ENCODE data around the gene PEX14.

The PEX14 gene

DNA sequence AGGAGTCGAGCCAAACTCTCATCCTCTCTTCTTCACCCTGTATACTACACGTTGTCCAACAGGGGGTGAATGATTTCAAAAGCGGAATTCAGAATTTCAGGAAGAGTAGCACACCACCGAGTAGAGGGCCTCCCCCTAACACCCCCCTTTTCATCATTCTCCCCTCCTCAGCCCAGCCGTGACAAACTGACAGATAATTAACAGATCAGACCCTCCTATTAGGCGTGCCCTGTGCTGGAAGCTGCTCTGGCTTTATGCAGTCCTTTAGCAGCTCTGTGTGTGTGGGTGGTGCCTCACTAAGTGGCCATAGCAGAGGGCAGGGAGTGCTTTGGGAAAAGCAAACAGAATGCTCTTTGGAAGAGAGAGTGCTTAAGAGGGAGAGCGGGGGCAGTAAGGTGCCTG, 44.3 kb downstream of the PEX14 start:
- no peak for DNase-seq (ENCODE audit: low read depth)

DNA sequence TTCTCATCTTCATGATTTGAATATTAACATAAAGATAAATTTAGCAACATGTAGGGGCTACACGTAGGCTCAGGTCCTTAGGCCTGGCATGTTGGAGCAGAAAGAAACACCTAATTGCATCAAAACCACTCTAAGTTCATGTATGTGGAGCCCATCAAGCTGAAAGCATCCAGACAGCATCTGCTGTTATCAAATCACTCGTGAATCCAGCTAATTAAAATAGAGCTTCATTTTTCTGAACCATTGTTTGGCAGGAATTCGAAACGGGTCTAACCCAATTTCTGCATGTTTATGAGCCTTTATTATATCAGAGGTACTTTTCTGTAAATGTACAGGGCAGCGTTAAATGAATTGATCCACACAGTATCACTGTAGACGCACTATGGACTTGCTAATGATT, 45.7 kb downstream of the PEX14 start:
- no peak for DNase-seq (ENCODE audit: low read depth)

DNA sequence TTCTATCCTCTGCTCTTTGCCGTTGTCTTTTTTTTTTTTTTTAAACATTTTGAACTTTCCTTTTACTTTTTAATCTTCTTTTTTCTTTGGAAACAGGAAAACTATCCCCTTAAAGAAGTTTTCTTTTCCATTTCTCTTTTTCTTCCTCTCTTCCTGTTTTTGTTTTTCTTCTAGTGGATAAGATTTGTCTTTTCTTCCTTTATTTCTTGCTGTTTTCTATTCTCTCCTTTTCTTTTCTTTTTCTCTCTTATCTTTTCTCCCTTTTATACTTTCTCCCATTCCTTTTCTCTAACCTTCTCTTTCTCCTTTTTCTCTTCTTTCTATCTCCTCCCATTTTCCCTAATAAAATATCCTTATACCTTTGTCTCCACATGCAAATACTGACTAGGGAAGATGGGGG, 46.2 kb downstream of the PEX14 start:
- no peak for DNase-seq (ENCODE audit: low read depth)

DNA sequence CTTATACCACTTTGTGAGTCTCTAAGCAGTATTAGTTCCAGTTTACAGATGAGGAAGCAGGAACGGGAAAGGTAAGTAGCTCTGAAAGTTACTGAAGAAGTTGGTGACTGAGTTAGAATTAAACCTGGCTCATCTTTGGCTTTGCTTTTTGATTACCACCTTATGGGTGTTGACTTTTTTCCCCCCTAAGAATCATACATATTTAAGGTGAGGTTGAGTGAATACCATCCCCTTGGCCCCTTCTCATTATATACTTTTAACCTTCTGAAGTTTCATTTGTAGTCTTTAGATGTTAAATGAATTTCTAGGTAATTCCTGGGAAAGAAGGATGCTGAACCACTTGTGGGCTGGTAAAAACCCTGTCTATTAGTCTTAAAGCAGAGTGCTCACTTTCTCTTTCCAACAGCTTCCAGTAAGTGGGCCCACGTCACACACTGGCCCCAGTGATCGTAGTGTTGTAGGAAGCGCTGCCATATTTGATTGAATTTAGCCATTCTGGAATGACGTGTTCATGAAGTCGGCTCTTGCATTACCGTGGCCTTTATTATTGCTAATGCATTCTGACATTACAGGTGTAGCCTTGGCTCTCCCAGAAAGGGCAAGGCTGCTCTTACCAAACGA, 46.9 kb downstream of the PEX14 start:
- DNase-seq (ENCODE audit: low read depth) = no peak

DNA sequence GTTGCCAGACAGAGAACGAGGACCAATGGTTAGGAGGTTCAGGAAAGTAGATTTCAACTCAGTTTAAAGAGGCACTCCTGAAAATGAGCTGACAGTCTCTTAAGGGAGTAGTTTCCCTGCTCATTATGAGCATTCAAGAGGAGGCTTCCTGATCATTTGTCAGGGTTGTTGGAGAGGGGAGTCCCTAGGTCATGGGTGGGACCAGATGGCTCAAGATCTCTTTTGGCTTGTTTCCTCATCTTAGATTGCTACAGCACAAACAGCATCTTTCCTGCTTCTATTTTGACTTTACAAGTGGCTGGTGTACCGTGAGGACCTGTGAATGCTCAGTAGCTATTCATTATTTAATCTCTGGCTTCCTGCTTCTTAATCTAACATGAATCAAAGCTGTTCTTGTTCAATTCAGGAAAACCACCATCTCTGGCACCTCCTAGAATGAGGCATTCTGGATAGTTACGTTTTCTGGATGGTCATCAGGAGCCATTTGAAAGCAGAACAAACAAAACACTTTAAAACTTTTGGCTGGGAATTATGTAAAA, 47.6 kb downstream of the PEX14 start:
- no peak for DNase-seq (ENCODE audit: low read depth)

DNA sequence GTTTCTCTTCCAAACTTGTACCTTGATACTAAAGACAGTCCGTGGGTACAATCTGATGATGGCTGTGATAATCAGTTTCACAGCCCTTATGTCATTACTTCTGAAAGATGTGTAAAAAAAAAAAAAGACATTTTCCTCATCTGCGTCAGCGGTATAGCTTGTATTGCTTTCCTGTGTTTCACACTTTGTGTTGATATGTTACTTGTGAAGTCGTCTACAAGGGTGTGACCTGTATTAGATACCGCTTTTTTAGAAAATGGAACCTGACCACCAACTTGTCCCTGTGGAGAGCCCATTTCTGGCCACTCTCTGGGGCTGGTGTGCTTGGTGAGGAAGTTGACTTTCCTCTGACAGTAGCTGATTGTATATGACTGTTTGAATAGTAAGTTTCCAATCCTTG, 50.5 kb downstream of the PEX14 start:
- no peak for DNase-seq (ENCODE audit: low read depth)

DNA sequence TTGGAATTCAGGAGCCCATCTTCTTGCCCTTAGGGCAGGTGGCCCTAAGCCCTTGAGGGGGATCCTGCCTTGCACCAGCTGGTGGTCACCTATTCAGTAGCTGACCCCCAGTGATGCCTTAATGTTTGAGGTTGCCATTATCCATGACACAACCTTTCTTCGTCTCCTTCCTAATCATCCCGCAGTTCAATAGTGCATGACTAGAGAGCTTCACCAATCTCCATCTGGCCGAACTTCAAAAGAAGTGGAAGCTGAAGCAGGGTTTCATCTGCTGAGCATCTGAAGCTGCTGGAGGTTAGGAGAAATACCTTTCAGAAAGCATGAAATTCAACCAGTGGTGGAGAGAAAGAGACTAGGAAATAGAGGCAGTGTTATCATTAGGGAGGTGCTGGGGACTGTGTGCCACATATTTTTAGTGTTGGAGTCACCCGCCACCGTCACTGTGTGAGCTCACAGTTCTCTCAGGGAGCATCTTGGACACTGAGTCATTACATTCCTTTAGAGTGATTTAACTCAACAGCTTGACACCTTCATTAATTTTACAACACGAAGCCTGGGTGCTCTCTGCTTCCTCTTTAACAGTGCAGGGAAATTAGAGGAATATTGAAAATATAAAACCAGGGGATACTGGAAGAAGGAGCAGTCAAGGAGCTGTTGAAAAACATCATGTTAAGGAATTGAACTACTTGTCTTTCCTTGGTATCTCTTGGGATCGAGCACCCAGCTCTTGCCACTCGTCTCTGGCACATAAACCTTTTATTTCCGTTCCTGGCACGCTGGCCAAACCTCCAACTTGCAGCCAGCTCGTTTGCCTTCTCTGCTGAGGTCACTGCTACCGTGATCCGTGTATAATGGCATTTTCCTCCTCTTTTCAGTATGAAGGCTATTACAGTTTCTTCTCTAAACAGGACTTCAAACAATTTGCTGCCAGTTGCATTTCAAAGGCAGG, 53.6 kb downstream of the PEX14 start:
- no peak for DNase-seq (ENCODE audit: low read depth)

DNA sequence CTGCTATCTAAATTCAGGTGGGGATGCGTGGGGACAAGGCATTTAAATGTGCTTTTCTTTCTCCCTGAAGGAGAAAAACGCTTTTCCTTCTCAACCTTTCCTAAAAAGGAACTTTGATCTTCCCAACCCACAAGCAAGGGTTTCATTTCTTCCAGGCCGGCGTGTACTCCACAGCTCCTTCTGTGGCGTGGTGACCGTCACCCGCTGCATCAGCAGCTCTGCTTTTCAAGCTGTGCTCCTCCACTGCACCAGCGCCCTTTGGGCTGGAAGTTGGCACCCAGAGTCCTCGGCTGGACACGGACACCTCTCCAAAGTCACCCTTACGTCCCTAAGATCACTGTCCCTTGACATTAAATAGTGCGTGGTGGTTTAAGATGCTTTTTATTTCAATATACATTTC, 54.3 kb downstream of the PEX14 start:
- no peak for DNase-seq (ENCODE audit: low read depth)

DNA sequence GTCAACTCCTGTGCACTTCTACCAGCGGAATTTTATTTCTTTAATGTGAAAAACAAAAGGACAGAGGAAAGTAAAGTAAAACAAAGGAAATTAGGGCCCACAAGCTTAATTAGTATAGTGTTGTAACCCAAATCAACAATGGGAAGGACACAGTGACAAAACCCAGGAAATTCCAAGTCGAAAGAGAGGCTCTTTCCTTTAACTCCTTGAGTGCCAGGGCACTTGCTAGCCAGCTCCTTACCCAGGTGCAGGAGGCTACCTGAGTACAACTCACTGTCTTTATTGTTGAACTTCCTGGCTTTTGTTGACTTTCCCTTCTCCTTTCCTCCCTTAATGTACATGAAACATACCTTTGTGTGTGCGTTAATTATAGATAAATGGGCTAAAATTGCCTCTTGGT, 55.0 kb downstream of the PEX14 start:
- no peak for DNase-seq (ENCODE audit: low read depth)

DNA sequence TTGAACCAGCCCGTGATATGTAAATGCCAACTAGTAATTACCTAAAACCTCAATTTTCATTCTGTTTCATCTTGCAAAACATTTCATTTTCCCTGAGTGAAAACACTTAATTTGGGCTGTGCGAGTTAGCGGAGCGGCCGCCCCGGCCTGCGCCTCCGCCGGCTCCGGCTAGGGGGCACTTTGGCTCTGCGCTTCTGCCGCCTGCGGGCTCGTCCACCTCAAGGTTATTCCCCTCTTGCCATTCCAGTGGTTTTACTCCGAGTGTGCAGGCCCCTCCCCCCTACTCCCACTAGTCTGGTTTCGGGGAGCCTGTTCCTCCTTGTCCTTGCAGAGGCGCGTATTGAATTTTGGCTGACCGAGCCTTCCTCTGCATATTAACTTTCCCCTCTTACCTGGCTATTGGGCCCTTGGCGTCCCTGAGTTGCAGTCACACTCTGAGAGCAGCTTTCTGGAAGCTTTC, 55.6 kb downstream of the PEX14 start:
- DNase-seq (ENCODE audit: low read depth) = no peak

DNA sequence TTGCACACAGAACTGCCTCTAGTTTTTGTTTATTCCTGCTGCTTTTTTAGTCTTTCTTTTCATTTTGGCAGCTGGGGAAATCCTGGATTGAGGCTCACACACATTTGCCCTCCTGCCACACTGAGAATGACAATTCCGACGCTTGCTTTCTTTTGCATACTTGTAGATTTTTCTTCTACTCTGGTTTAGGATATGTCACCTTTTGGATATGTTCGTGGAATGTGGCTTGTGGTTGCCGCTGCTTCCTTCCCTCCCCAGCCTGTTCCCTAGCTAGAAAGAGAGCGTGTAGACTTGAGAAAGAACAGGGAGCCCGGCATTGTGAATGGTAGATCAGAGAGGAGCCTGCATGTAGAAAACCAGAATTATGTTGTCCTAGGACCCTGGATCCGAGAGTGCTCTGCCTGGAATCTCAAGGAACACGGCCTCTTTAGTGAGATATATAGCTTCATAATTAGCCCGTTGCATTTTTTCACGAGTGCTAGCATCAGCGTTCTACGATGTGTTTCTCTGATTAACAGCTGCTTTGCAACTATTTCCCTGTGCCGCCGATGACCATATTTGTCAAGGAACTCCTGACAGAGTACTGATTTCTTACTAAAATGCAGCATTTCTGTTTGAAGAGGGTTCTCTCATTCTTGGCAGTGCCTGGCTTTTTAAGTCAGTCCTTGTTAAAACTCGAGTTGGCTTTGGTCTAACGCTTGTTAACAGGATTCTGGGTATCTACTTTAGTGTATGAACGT, 56.2 kb downstream of the PEX14 start:
- no peak for DNase-seq (ENCODE audit: low read depth)

DNA sequence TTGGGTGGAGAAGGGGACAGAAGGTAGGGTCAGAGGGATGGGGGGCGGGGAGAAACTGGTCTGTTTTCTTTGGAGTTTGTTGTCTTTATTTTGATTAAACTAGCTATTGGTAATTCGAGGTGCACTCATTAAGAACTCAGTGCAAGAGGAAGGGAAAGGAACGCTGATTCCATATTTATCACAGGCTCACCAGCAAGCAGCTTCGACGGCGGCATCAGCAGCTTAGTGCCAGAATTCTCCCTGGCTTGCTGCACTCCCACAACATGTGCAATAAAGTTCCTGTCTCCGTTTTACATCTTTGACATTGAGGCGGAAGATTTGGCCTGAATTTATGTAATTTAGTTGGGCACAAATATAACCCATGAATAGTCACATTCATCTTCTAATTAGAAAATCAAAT, 57.6 kb downstream of the PEX14 start:
- no peak for DNase-seq (ENCODE audit: low read depth)

DNA sequence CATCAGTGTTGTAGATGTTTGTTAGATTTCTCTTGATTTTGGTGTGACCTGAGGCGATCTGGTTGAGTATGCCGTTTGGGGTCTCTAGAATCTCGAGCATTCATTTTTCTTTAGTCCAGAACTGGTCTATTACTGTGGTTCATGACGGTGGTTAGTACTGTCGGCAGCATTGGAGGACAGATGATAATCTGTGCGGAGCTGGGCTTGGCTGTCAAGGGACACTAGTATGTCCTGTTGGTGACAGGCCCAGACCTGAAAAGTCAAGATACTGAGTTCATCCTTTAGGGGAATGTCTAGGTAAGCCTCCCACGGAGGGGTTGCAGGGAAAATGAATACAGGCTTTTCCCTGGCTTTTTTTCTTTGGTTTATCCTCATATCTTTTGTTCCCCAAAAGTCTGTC, 59.8 kb downstream of the PEX14 start:
- no peak for DNase-seq (ENCODE audit: low read depth)

DNA sequence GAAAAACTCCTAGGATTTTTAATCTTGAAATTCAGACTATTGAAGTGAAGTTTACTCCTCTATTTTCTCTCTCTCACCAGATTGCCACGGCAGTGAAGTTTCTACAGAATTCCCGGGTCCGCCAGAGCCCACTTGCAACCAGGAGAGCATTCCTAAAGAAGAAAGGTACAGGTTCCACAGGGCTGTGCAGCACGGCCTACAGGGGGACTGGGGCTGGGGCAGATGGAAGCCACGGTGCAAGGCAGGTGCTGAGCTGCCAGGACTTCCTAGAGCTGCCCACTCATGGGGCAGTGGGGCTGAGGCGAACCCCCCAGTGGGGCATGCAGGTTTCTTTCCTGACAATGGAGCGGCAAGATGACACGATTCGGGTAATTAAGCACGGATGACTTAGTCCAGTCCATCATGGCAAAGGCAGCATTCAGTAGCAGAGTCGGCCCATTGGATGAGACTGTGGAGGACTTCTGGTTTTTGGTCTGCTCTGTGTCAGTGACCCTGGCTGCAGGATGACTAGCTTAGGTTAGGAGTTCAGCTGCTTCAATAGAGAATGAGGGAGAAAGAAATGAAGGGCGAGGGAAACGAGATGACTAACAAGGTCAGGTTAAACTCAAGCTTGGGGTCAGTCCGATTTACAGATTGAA, 61.5 kb downstream of the PEX14 start:
- DNase-seq (ENCODE audit: low read depth) = no peak

DNA sequence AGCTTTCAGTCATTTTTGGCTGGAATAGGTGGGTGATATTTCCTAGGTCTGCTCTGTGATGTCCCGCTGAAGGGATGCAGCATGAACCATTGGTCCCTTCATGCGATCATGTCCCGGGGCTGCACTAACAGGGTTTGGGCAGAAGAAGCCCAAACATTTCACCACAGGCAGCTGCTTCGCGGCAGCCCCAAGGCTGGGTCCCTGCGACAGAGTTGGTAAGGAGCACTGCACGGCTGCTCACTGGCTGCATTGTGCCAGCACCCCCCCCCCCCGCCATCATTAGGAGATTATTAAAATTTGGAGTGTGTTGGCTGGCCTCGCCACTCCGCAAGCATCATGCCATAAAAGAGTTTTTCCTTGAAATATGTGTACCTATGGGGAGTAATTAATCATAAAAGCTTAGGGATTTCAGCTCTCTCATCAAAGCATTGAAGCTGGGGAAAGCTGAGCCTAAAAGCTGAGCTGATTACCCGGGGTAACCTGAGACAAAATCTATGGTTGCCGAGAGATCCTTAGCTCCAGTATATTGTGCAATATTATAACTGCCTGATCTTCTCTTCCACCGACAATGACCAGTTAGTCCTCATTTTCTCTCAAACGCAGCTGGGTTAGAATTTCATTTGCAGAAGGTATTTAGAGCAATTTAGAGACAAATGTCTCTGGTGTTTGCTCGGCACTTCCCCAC, 62.5 kb downstream of the PEX14 start:
- DNase-seq (ENCODE audit: low read depth) = no peak

DNA sequence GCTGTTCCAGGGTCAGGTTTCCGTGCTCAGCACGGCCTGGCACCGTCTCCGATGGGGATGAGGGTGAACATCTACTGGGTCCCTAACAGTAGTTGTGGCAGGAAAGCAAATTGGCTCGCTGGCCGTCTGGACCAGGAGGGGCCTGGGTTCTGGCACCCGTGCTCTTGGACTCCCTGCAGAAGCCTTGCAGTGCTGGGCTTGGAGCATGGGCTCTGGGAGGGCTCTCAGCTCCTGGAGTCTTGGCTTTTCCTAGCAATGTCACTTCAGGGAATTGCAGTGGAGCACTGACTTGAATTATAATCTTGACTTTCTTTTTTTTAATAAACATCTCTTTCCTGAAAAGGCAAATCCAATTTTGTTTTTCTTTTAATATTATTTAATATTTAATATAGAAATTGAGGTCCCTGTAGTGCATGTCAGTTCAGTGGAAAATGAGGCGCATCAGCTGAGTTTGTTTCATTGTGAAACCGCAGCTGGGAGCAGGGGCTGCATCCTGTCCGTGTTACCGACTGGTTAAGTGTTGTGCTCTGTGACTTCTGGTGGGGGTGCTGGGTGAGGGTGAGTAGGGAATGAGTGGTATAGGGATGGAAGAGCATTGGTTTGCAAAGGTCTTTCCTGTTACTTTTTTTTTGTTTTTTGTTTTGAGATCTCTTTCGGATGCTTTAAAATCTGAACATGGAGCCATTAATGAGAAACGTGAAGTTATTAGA, 64.1 kb downstream of the PEX14 start:
- no peak for DNase-seq (ENCODE audit: low read depth)

DNA sequence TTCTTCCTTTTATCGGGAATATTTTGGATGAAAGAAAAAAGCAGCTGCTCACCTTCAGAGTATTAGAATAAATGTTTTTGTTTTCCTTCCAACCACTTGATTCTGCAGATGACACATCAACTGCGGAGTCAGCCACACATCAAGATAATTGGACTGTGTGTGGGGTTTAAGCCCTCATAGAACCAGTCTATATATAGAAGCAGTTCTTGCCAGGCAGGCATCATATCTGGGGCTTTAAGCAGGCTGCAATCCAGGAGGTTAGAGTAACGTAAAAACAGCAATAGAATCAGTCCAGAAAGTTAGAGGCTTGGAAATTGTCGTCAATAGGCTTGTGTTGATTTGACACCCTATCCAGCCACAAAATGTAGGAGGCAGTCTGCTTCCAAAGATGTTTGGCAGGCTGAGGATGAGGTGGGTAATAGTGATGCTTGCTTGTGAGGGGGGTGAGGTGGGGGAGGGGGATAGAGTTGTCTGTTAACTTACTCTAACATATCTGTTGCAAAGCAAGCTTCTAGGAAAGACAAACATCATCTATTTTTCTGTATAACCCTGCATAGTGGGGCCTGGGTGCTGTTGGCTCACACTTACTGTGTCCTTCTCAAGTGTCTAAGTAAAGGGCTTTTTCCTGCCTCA, 64.8 kb downstream of the PEX14 start:
- no peak for DNase-seq (ENCODE audit: low read depth)

DNA sequence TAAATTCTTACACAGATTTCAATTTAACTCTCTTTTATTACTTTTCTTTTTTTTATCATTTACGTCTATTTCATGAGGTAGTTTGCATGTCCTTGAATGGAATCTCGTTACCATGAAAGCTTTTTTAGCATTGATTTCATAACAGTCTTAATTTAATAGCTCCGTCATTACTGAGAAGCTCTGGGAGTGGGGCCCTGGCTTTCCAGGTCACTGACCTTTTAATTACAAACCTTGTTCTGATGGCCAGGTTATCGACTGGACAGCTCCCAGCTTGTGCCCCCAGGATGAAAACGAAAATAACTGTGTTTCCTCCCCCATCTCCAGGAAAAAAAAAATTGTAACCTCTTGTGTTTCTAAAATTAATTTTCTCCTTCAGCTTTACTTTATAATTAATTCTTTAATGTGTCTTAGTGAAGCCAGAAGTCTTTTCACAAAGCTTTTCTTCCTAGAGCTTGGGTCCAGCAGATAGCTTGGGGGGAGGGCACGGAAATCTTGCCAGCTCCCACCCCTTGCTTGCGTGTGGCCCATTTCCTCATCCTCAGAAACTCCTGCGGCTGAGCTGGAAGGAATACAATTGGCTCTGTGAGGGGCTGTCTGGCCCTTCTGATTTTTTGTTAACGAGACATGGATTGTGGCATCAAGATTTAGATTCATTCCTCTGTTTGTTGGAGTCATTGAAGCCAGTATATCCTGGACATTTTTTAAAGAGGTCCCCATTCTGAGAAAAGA, 65.7 kb downstream of the PEX14 start:
- no peak for DNase-seq (ENCODE audit: low read depth)

DNA sequence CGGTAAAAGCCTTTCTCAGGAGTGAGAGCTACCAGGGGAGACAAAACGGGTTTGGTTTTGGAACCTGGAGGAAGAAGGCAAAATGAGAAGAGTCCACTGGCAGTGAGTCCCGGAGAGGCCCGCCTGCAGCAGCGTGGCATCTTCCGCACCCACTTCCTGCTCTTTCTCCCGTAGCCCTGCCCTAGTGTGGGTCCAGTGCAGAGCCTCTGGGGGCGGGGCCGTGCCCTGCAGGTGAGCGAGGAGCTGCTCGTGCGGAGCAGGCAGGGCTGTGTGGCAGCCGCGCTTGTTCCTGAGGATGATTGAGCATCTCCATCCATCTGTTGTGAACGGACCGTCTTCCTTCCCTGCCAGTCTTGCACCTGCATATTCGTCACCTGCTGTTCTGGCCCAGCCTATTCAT, 66.5 kb downstream of the PEX14 start:
- DNase-seq (ENCODE audit: low read depth) = no peak

DNA sequence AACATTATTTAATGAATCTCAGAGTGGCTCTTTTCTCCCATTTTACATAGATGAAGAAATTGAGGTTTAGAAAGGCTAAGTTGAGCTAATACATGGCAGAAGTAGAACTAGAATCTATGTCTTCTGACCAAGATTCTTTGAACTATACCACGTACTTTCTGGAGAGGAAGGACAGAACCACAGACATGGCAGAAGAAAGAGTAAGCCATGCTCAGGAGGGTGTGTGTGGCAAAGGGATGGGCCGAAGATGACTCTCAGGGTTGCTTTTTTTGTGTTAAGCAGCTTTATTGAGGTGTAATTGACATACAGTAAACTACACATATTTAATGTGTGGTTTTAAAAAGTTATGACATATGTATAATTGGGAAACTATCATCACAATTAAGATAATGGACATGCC, 69.5 kb downstream of the PEX14 start:
- DNase-seq (ENCODE audit: low read depth) = no peak
